ENCODE data around the gene ZMYND8. TPM values are rescaled to one million over a fixed set of nuclear protein-coding genes. Genes with fewer than 3 reads are reported as not detected.

ZMYND8 gene
- total RNA-seq, 1 donor from 2014 or later = 18.6 TPM

DNA sequence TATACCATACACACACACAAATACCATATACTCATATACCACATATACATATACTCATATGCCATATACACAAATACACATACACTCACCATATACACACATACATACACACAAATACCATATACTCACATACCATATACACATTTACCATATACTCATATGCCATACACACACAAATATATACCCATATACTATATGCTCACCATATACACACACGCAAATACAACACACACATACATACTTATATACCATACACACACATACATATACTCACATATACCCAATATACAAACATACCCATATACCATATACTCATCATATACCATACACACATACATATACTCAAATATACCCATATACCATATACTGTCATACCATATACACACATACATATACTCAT, 99.2 kb downstream of the ZMYND8 start:
- H3K4me3 ChIP-seq (ENCODE audit: low read depth, low read length) = no peak overlapping the region
- no peak for DNase-seq (ENCODE audit: low read depth)
- TF ChIP-seq, protein P1, sequence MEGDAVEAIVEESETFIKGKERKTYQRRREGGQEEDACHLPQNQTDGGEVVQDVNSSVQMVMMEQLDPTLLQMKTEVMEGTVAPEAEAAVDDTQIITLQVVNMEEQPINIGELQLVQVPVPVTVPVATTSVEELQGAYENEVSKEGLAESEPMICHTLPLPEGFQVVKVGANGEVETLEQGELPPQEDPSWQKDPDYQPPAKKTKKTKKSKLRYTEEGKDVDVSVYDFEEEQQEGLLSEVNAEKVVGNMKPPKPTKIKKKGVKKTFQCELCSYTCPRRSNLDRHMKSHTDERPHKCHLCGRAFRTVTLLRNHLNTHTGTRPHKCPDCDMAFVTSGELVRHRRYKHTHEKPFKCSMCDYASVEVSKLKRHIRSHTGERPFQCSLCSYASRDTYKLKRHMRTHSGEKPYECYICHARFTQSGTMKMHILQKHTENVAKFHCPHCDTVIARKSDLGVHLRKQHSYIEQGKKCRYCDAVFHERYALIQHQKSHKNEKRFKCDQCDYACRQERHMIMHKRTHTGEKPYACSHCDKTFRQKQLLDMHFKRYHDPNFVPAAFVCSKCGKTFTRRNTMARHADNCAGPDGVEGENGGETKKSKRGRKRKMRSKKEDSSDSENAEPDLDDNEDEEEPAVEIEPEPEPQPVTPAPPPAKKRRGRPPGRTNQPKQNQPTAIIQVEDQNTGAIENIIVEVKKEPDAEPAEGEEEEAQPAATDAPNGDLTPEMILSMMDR (conservative IDR thresholded peaks at IDR 0.05; ENCODE audit: low read depth, low read length) = no peak

DNA sequence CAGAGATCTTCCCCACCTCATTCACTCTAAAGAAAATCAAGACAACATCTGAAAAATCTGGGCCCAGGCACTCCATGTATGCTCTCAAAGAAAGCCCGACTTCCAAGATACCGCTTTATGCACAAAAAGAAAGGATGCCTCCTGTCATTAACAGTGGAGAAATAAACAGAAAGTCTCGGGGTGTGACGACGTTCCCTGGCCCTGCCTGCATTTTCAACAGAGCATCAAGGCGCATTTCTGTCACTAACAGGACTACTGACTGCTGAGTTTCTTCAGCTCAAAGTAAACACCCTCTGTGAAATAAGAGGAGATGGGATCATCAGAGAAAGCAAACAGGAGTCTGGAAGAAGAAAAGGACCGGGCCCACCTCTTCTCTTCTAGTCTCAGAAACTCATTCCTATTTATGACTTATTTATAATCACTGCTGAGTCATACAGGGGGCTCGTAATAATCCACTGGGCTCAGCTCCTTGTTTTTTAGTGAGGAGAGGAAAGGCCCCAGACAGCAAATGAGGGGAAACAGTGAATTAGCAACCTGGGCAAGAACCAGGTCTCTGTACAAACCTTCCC, 99.7 kb downstream of the ZMYND8 start:
- no peak for DNase-seq (ENCODE audit: low read depth)
- TF ChIP-seq, protein P1 (conservative IDR thresholded peaks at IDR 0.05; ENCODE audit: low read depth, low read length) = no peak
- no peak overlapping the region for H3K4me3 ChIP-seq (ENCODE audit: low read depth, low read length)

DNA sequence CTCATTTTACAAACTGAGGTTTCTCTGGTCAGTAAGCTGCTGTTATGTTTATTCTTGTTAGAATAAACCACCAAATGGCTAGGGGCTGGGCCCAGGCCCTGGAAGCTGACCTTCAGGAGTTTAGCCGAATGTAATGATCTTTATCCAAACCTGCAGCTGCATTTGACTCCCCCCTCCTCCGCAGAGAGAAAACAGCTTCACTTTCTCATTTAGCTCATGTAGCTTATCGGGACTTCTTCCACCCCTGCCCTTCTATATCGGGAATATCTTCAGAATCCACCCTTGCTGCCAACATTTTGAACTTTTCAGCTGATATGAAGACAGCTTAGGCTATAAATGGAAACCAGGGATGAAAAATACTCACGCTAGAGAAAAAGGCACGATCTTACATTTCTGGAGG, 102.6 kb downstream of the ZMYND8 start:
- TF ChIP-seq, protein P1 (conservative IDR thresholded peaks at IDR 0.05; ENCODE audit: low read depth, low read length) = no peak
- H3K4me3 ChIP-seq (ENCODE audit: low read depth, low read length) = no peak overlapping the region
- DNase-seq (ENCODE audit: low read depth) = no peak

DNA sequence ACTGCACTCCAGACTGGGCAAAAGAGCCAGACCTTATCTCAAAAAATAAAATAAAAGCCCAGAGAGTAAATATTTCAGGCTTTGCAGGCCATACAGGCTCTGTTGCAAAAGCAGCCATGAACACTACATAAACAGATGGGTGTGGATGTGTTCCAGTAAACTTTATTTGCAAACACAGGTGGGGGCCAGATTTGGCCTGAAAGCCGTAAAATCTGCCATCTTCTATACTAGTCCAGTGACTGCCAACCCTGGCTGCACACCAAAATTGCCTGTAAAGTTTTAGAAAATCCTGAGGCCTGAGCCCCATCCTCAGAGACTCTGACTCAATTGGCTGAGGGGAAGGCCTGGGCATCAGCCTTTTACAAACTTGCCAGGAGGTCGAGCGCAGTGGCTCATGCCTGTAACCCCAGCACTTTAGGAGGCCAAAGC, 103.6 kb downstream of the ZMYND8 start:
- DNase-seq (ENCODE audit: low read depth) = no peak
- H3K4me3 ChIP-seq (ENCODE audit: low read depth, low read length) = no peak overlapping the region
- TF ChIP-seq, protein P1 (conservative IDR thresholded peaks at IDR 0.05; ENCODE audit: low read depth, low read length) = no peak

DNA sequence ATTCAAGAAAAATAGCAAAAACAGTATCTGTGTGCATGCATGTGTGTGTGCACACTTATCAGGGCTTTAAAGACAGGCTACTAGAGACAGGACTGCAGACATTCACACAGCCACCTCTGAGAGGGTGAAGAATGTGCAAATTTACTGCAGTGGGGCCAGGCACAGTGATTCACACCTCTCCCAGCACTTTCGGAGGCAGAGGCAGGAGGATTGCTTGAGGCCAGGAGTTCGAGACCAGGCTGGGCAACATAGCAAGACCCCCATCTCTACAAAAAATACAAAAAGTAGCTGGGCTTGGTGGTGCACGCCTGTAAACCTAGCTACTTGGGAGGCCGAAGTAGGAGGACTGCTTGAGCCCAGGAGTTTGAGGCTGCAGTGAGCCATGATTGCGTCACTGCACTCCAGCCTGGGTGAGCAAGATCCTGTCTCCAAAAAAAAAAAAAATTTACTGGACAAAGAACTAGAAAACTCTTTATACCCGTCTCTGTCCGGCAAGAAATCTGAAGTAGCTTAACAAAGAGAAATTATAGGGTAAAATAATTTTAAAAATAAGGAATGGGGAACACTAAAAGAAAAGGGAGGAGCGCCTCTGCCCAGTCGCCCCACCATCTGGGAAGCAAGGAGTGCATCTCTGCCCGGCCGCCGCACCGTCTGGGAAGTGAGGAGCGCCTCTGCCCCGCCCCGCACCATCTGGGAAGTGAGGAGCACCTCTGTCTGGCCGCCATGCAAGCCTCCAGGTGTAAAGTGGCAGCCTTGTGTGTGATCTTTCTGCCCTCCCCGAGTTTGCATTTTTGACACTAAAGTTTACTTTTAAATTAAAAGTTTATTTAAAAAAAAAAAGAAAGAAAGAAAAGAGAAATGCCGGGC, 105.1 kb downstream of the ZMYND8 start:
- TF ChIP-seq, protein P1 (conservative IDR thresholded peaks at IDR 0.05; ENCODE audit: low read depth, low read length) = no peak
- no peak overlapping the region for H3K4me3 ChIP-seq (ENCODE audit: low read depth, low read length)
- DNase-seq (ENCODE audit: low read depth) = no peak

DNA sequence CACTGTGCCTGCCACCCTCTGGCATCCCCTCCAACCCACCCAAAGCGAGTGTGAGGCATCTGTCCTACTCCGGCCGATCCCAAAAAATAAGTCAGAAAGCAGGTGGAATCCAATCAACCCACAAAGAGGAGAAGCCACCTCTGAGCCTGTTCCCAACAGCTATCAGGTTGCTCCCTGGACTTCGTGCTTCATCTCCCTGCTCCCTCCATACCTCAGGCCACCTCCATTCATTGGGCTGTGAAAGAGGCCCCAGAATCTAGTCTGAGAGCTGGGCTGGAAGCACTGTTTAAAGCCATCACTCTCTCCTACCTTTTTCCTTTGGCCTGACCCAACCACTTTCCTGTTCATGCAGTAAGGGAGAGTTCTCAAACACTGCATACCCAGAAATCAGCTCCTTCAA, 106.1 kb downstream of the ZMYND8 start:
- H3K4me3 ChIP-seq (ENCODE audit: low read depth, low read length) = no peak overlapping the region
- TF ChIP-seq, protein P1 (conservative IDR thresholded peaks at IDR 0.05; ENCODE audit: low read depth, low read length) = no peak
- DNase-seq (ENCODE audit: low read depth) = no peak

Measured in epithelial cell of proximal tubule (primary cell).